Measurements from ENCODE around the gene VTI1A.

- no peak for TF ChIP-seq CTCF (IDR thresholded peaks at IDR 0.05)
- TF ChIP-seq POLR2A (IDR thresholded peaks at IDR 0.05), result no peak
Measured at GRCh38 chr10:112531421-112531820, 84.4 kb downstream of the VTI1A start.

Measured in esophagus squamous epithelium (tissue), 4 donors.